Neural cell (in vitro differentiated cells): ENCODE results near the gene NFASC. TPM values are rescaled to one million over a fixed set of nuclear protein-coding genes. Genes with fewer than 3 reads are reported as not detected.

Source experiments
- H2AFZ ChIP-seq: fragments of 200-600, 300-800 bp; sonication (generic), shearing (Covaris generic); 2 replicates; pipeline ENCODE4 v1.6.0; 2014; ENCODE audit warnings: low read depth, mild to moderate bottlenecking, antibody characterized with exemption, low read length, moderate library complexity
- H3F3A ChIP-seq: fragments of 200-600 bp; shearing (Covaris generic); 2 replicates; pipeline ENCODE4 v1.6.1; 2016; ENCODE audit warnings: mild to moderate bottlenecking, moderate library complexity, mixed read lengths, antibody characterized with exemption, low read length; ENCODE audit not compliant: insufficient read depth, poor library complexity, severe bottlenecking
- H3K27ac ChIP-seq: fragments of 200-600, 300-800 bp; sonication (generic), shearing (Covaris generic); 2 replicates; pipeline ENCODE4 v1.5.1; 2014; ENCODE audit warnings: mild to moderate bottlenecking, low read length, moderate library complexity
- H3K27me3 ChIP-seq: fragments of 300-800, 200-600 bp; sonication (generic), shearing (Covaris generic); 2 replicates; pipeline ENCODE4 v1.6.0; 2014; ENCODE audit warnings: mild to moderate bottlenecking, low read depth, low read length, moderate library complexity; ENCODE audit not compliant: insufficient read depth
- H3K36me3 ChIP-seq: fragments of 300-800, 200-600 bp; sonication (generic), shearing (Covaris generic); 2 replicates; pipeline ENCODE4 v1.5.1; 2014; ENCODE audit warnings: mild to moderate bottlenecking, antibody characterized with exemption, low read length, moderate library complexity; ENCODE audit not compliant: insufficient read depth
- H3K4me2 ChIP-seq: fragments of 300-800, 200-600 bp; sonication (generic), shearing (Covaris generic); 2 replicates; pipeline ENCODE4 v1.6.0; 2014; ENCODE audit warnings: mild to moderate bottlenecking, low read length
- H3K4me3 ChIP-seq: fragments of 300-800, 200-600 bp; sonication (generic), shearing (Covaris generic); 2 replicates; pipeline ENCODE4 v1.5.1; 2014; ENCODE audit warnings: mild to moderate bottlenecking, low read length, moderate library complexity
- H3K79me2 ChIP-seq: fragments of 200-600 bp; shearing (Covaris generic); replicated peaks from 2 replicates; pipeline ENCODE4 v1.6.0; 2014; ENCODE audit warnings: mild to moderate bottlenecking, low read length, moderate library complexity; ENCODE audit not compliant: insufficient read depth
- H3K9ac ChIP-seq: fragments of 300-800, 200-600 bp; sonication (generic), shearing (Covaris generic); 2 replicates; pipeline ENCODE4 v1.6.1; 2016; ENCODE audit warnings: mild to moderate bottlenecking, low read length, mixed read lengths
- H3K9me2 ChIP-seq: fragments of 200-600 bp; shearing (Covaris generic); 2 replicates; pipeline ENCODE4 v1.6.1; 2016; ENCODE audit warnings: mild to moderate bottlenecking, low read length, mixed read lengths; ENCODE audit not compliant: insufficient read depth
- H3K9me3 ChIP-seq: fragments of 200-600, 300-800 bp; sonication (generic), shearing (Covaris generic); 2 replicates; pipeline ENCODE4 v1.6.1; 2016; ENCODE audit warnings: mild to moderate bottlenecking, mixed run types, low read length, moderate library complexity, mixed read lengths
- H4K20me1 ChIP-seq: fragments of 200-600 bp; shearing (Covaris generic); 2 replicates; pipeline ENCODE4 v1.6.1; 2016; ENCODE audit warnings: mild to moderate bottlenecking, mixed run types; ENCODE audit not compliant: insufficient read depth
- CTCF ChIP-seq: fragments of 450-650 bp; IDR thresholded peaks from 2 replicates; pipeline ENCODE4 v1.5.1; 2014; ENCODE audit warnings: antibody characterized with exemption, mild to moderate bottlenecking, moderate library complexity; ENCODE audit not compliant: poor library complexity, severe bottlenecking
- EP300 ChIP-seq: fragments of 450-650 bp; conservative IDR thresholded peaks from 2 replicates; pipeline ENCODE4 v1.6.1; 2014; ENCODE audit warnings: antibody characterized with exemption, mild to moderate bottlenecking, moderate library complexity; ENCODE audit not compliant: poor library complexity, severe bottlenecking
- EZH2 ChIP-seq: fragments of 200-600, 300-800 bp; shearing (Covaris generic), sonication (generic); IDR thresholded peaks from 2 replicates; pipeline ENCODE4 v1.6.1; 2014; ENCODE audit warnings: antibody characterized with exemption, low read length, borderline replicate concordance, mild to moderate bottlenecking; ENCODE audit not compliant: insufficient read depth, poor library complexity, severe bottlenecking
- MXI1 ChIP-seq: fragments of 450-650 bp; conservative IDR thresholded peaks from 2 replicates; pipeline ENCODE4 v1.6.1; 2014; ENCODE audit warnings: antibody characterized with exemption, mild to moderate bottlenecking; ENCODE audit not compliant: poor library complexity, severe bottlenecking
- POLR2AphosphoS5 ChIP-seq: IDR thresholded peaks from 2 replicates; pipeline ENCODE4 v1.6.1; 2012
- RAD21 ChIP-seq: fragments of 450-650 bp; conservative IDR thresholded peaks from 2 replicates; pipeline ENCODE4 v1.6.1; 2014; ENCODE audit warnings: antibody characterized with exemption, mild to moderate bottlenecking, moderate library complexity
- SMC3 ChIP-seq: fragments of 450-650 bp; conservative IDR thresholded peaks from 2 replicates; pipeline ENCODE4 v1.6.1; 2014; ENCODE audit warnings: antibody characterized with exemption, mild to moderate bottlenecking, moderate library complexity; ENCODE audit not compliant: poor library complexity
- TAF1 ChIP-seq: IDR thresholded peaks from 2 replicates; pipeline ENCODE4 v1.6.1; 2012; ENCODE audit warnings: low read depth
- polyA plus RNA-seq: library from polyadenylated mRNA; depleted of rRNA; stranded (reverse); fragments of >200 nt; gene quantifications from 2 replicates; pipeline ENCODE4 v1.2.3, GENCODE V29; 2014
- TF ChIP-seq, protein P1 (sequence below): IDR thresholded peaks from 2 replicates; pipeline ENCODE4 v1.6.1; 2012; ENCODE audit warnings: borderline replicate concordance

NFASC gene
- polyA plus RNA-seq, 1 donor from 2014 or later = 23.9 TPM

- Histone ChIP-seq H3F3A (no peaks in the 10 kb centered on the region), H3K36me3 (no peaks in the 10 kb centered on the region), H4K20me1 (no peaks in the 10 kb centered on the region), H3K4me2 (no peak overlapping the region), H3K9me3 (no peaks in the 10 kb centered on the region), H3K79me2 (no peaks in the 10 kb centered on the region), H3K9me2 (no peaks in the 10 kb centered on the region), H3K27me3 (no peaks in the 10 kb centered on the region), H3K9ac (no peak overlapping the region), H3K27ac (no peak overlapping the region), H3K4me3 (no peak overlapping the region), H2AFZ (no peak overlapping the region)
- TF ChIP-seq SMC3 (no peak), EP300 (no peak), POLR2AphosphoS5 (no peak), TAF1 (no peak), RAD21 (no peak), MXI1 (no peak)
- TF ChIP-seq, protein P1, sequence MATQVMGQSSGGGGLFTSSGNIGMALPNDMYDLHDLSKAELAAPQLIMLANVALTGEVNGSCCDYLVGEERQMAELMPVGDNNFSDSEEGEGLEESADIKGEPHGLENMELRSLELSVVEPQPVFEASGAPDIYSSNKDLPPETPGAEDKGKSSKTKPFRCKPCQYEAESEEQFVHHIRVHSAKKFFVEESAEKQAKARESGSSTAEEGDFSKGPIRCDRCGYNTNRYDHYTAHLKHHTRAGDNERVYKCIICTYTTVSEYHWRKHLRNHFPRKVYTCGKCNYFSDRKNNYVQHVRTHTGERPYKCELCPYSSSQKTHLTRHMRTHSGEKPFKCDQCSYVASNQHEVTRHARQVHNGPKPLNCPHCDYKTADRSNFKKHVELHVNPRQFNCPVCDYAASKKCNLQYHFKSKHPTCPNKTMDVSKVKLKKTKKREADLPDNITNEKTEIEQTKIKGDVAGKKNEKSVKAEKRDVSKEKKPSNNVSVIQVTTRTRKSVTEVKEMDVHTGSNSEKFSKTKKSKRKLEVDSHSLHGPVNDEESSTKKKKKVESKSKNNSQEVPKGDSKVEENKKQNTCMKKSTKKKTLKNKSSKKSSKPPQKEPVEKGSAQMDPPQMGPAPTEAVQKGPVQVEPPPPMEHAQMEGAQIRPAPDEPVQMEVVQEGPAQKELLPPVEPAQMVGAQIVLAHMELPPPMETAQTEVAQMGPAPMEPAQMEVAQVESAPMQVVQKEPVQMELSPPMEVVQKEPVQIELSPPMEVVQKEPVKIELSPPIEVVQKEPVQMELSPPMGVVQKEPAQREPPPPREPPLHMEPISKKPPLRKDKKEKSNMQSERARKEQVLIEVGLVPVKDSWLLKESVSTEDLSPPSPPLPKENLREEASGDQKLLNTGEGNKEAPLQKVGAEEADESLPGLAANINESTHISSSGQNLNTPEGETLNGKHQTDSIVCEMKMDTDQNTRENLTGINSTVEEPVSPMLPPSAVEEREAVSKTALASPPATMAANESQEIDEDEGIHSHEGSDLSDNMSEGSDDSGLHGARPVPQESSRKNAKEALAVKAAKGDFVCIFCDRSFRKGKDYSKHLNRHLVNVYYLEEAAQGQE = no peak
These were observed 182.0 kb downstream of the NFASC start for GRCh38 chr1:205052690-205053089.

GRCh38 chr1:205053296-205053695 is 182.6 kb downstream of the NFASC start:
- Histone ChIP-seq H3K9me3 (no peaks in the 10 kb centered on the region), H3K27ac (no peak overlapping the region), H3K79me2 (no peaks in the 10 kb centered on the region), H2AFZ (no peak overlapping the region), H3K9ac (no peak overlapping the region), H4K20me1 (no peaks in the 10 kb centered on the region), H3K36me3 (no peaks in the 10 kb centered on the region), H3K4me2 (no peak overlapping the region), H3F3A (no peaks in the 10 kb centered on the region), H3K9me2 (no peaks in the 10 kb centered on the region), H3K27me3 (no peaks in the 10 kb centered on the region), H3K4me3 (no peak overlapping the region)
- TF ChIP-seq POLR2AphosphoS5 = no peak

- TF ChIP-seq SMC3 (no peak), CTCF (no peak), RAD21 (no peak), MXI1 (no peak), EZH2 (no peak), POLR2AphosphoS5 (no peak), EP300 (no peak), TAF1 (no peak)
- TF ChIP-seq, protein P1 = no peak
These were observed 183.4 kb downstream of the NFASC start for GRCh38 chr1:205054013-205054412.

More at GRCh38 chr1:205054013-205054412, 183.4 kb downstream of the NFASC start:
- H3K36me3 ChIP-seq = no peaks in the 10 kb centered on the region
- no peaks in the 10 kb centered on the region for H4K20me1 ChIP-seq
- H3K9me3 ChIP-seq = no peaks in the 10 kb centered on the region
- H3K9ac ChIP-seq = no peak overlapping the region
- H3K79me2 ChIP-seq = no peaks in the 10 kb centered on the region
- H2AFZ ChIP-seq = no peak overlapping the region
- H3K4me3 ChIP-seq = no peak overlapping the region
- no peaks in the 10 kb centered on the region for H3K9me2 ChIP-seq
- H3K27me3 ChIP-seq = no peaks in the 10 kb centered on the region
- H3K4me2 ChIP-seq = no peak overlapping the region
- H3K27ac ChIP-seq = no peak overlapping the region
- H3F3A ChIP-seq = no peaks in the 10 kb centered on the region
